ENCODE results near the gene IDH3A.

The IDH3A gene

GRCh38 chr15:78110916-78111475 lies 38.2 kb upstream of the IDH3A start:
- TF ChIP-seq CTCF (IDR thresholded peaks at IDR 0.05; ENCODE audit: low read depth, low read length): no peak
- no peak overlapping the region for H3K4me3 ChIP-seq (ENCODE audit: low read depth, low read length)

GRCh38 chr15:78111788-78112187 lies 37.4 kb upstream of the IDH3A start:
- no peak overlapping the region for H3K4me3 ChIP-seq (ENCODE audit: low read depth, low read length)
- no peak for TF ChIP-seq CTCF (IDR thresholded peaks at IDR 0.05; ENCODE audit: low read depth, low read length)

GRCh38 chr15:78112551-78112950 lies 36.6 kb upstream of the IDH3A start:
- no peak for TF ChIP-seq CTCF (IDR thresholded peaks at IDR 0.05; ENCODE audit: low read depth, low read length)
- H3K4me3 ChIP-seq (ENCODE audit: low read depth, low read length): no peak overlapping the region

- no peak for TF ChIP-seq CTCF (IDR thresholded peaks at IDR 0.05; ENCODE audit: low read depth, low read length)
- H3K4me3 ChIP-seq (ENCODE audit: low read depth, low read length): no peak overlapping the region
Measured at GRCh38 chr15:78120523-78120922, 28.6 kb upstream of the IDH3A start.

GRCh38 chr15:78125267-78125666 lies 23.9 kb upstream of the IDH3A start:
- no peak for TF ChIP-seq CTCF (IDR thresholded peaks at IDR 0.05; ENCODE audit: low read depth, low read length)
- no peak overlapping the region for H3K4me3 ChIP-seq (ENCODE audit: low read depth, low read length)

- H3K4me3 ChIP-seq (ENCODE audit: low read depth, low read length): no peak overlapping the region
- TF ChIP-seq CTCF (IDR thresholded peaks at IDR 0.05; ENCODE audit: low read depth, low read length): no peak
Measured at GRCh38 chr15:78127882-78128281, 21.3 kb upstream of the IDH3A start.

GRCh38 chr15:78129077-78129750 lies 19.9 kb upstream of the IDH3A start:
- TF ChIP-seq CTCF (IDR thresholded peaks at IDR 0.05; ENCODE audit: low read depth, low read length): no peak

More at GRCh38 chr15:78129077-78129750, 19.9 kb upstream of the IDH3A start:
- H3K4me3 ChIP-seq (ENCODE audit: low read depth, low read length): no peak overlapping the region

All from WI38 (cell line).